IMR-90 (cell line): Measurements from ENCODE around the gene CHAF1B. TPM values are rescaled to one million over a fixed set of nuclear protein-coding genes. Genes with fewer than 3 reads are reported as not detected.

Source experiments
- ATAC-seq: fragments of 200-7000 bp; cut with Tn5 transposase; 2 replicates; pipeline ENCODE4 v1.9.1; 2020; ENCODE audit warnings: low read depth, mild to moderate bottlenecking, moderate library complexity
- BruUV-seq: library from RNA; stranded (reverse); fragments of 400-500 nt; replicated peaks from 2 replicates; lab custom pipeline; 2021; lab: Mats Ljungman, UMichigan
- CTCF ChIA-PET: fragments of 300-600 bp; formaldehyde crosslinking; extraction: SDS; loops from one replicate; lab custom pipeline; 2021; ENCODE audit warnings: antibody characterized with exemption; lab: Yijun Ruan, JAX
- POLR2A ChIA-PET: fragments of 300-600 bp; sonication (Branson Sonifier 250); formaldehyde crosslinking; loops from one replicate; lab custom pipeline; 2022; ENCODE audit warnings: antibody characterized with exemption; ENCODE audit not compliant: unreplicated experiment; lab: Charles Lee
- DNase-seq: peaks from one replicate; pipeline ENCODE4 v3.0.0; 2013
- H2AFZ ChIP-seq: replicated peaks from 2 replicates; pipeline ENCODE3; 2013; ENCODE audit warnings: low read length, mild to moderate bottlenecking; ENCODE audit not compliant: poor library complexity
- H2AK5ac ChIP-seq: 2 replicates; pipeline ENCODE4 v1.6.1; 2013; ENCODE audit warnings: low read depth, low read length, inconsistent platforms
- H2AK9ac ChIP-seq: replicated peaks from 2 replicates; pipeline ENCODE3; 2013; ENCODE audit warnings: mild to moderate bottlenecking, low read depth, low read length, moderate library complexity; ENCODE audit not compliant: poor library complexity
- H2BK120ac ChIP-seq: 2 replicates; pipeline ENCODE4 v1.6.1; 2013; ENCODE audit warnings: low read depth, low read length, inconsistent platforms
- H2BK15ac ChIP-seq: 3 replicates; pipeline ENCODE4 v1.6.1; 2013; ENCODE audit warnings: low read depth, low read length, inconsistent platforms
- H2BK20ac ChIP-seq: 2 replicates; pipeline ENCODE4 v1.6.1; 2013; ENCODE audit warnings: low read depth, mild to moderate bottlenecking, inconsistent platforms, low read length, moderate library complexity
- H2BK5ac ChIP-seq: 2 replicates; pipeline ENCODE4 v1.6.1; 2013; ENCODE audit warnings: mild to moderate bottlenecking, low read depth, low read length, inconsistent platforms; ENCODE audit not compliant: poor library complexity, severe bottlenecking
- H3K14ac ChIP-seq: replicated peaks from 2 replicates; pipeline ENCODE4 v1.6.1; 2013; ENCODE audit warnings: low read depth, low read length, inconsistent platforms
- H3K18ac ChIP-seq: 2 replicates; pipeline ENCODE4 v1.6.1; 2013; ENCODE audit warnings: low read depth, low read length, control low read depth
- H3K23ac ChIP-seq: 2 replicates; pipeline ENCODE4 v1.6.1; 2013; ENCODE audit warnings: low read depth, low read length, inconsistent platforms
- H3K27ac ChIP-seq: 2 replicates; pipeline ENCODE4 v1.5.1; 2013; ENCODE audit warnings: mild to moderate bottlenecking, control low read depth, low read length; ENCODE audit not compliant: insufficient read depth
- H3K27me3 ChIP-seq: 2 replicates; pipeline ENCODE4 v1.6.1; 2013; ENCODE audit warnings: low read length; ENCODE audit not compliant: control insufficient read depth, insufficient read depth
- H3K36me3 ChIP-seq: 2 replicates; pipeline ENCODE4 v1.6.1; 2013; ENCODE audit warnings: low read length, mixed read lengths; ENCODE audit not compliant: control insufficient read depth, insufficient read depth
- H3K4ac ChIP-seq: 2 replicates; pipeline ENCODE4 v1.6.1; 2013; ENCODE audit warnings: low read depth, low read length, inconsistent platforms
- H3K4me1 ChIP-seq: 2 replicates; pipeline ENCODE4 v1.6.1; 2013; ENCODE audit warnings: low read length, mixed read lengths; ENCODE audit not compliant: control insufficient read depth, insufficient read depth
- H3K4me2 ChIP-seq: 2 replicates; pipeline ENCODE4 v1.6.1; 2013; ENCODE audit warnings: low read depth, mild to moderate bottlenecking, control low read depth, low read length, moderate library complexity
- H3K4me3 ChIP-seq: 2 replicates; pipeline ENCODE4 v1.5.1; 2013; ENCODE audit warnings: low read depth, mild to moderate bottlenecking, control low read depth, low read length, moderate library complexity; ENCODE audit not compliant: insufficient read depth
- H3K56ac ChIP-seq: 2 replicates; pipeline ENCODE4 v1.6.1; 2013; ENCODE audit warnings: low read length, inconsistent platforms; ENCODE audit not compliant: insufficient read depth; ENCODE audit errors: extremely low read depth
- H3K79me1 ChIP-seq, 2 experiments: 2 replicates each; pipeline ENCODE4 v1.6.1; 2013; ENCODE audit warnings: low read length in 2 of 2, inconsistent platforms in 1 of 2, low read depth in 1 of 2
- H3K9ac ChIP-seq: 2 replicates; pipeline ENCODE4 v1.6.1; 2013; ENCODE audit warnings: low read depth, low read length, control low read depth
- H3K9me1 ChIP-seq: 2 replicates; pipeline ENCODE4 v1.6.1; 2013; ENCODE audit warnings: low read length, inconsistent platforms; ENCODE audit not compliant: insufficient read depth
- H3K9me3 ChIP-seq: 2 replicates; pipeline ENCODE4 v1.6.1; 2013; ENCODE audit warnings: low read length; ENCODE audit not compliant: control insufficient read depth, insufficient read depth
- H4K20me1 ChIP-seq: 2 replicates; pipeline ENCODE4 v1.6.1; 2013; ENCODE audit warnings: low read length, inconsistent platforms; ENCODE audit not compliant: insufficient read depth
- H4K5ac ChIP-seq: 2 replicates; pipeline ENCODE4 v1.6.1; 2013; ENCODE audit warnings: mild to moderate bottlenecking, low read depth, low read length, control low read depth
- H4K8ac ChIP-seq, 2 experiments: 2 replicates each; pipeline ENCODE4 v1.6.1; 2013; ENCODE audit warnings: low read depth in 2 of 2, low read length in 2 of 2, control low read depth in 1 of 2, inconsistent platforms in 1 of 2
- H4K91ac ChIP-seq: 2 replicates; pipeline ENCODE4 v1.6.1; 2013; ENCODE audit warnings: low read depth, low read length, inconsistent platforms; ENCODE audit not compliant: insufficient read depth
- ELK1 ChIP-seq: fragments of 150-350 bp; IDR thresholded peaks from 2 replicates; pipeline ENCODE4 v1.6.1; 2016; ENCODE audit warnings: low read depth, mild to moderate bottlenecking, low read length, moderate library complexity, borderline replicate concordance
- MAZ ChIP-seq: IDR thresholded peaks from 2 replicates; pipeline ENCODE4 v1.6.1; 2012; ENCODE audit warnings: low read depth, mild to moderate bottlenecking, low read length, improper control_type of control experiment, moderate library complexity, borderline replicate concordance
- NFE2L2 ChIP-seq: fragments of 150-350 bp; IDR thresholded peaks from 2 replicates; pipeline ENCODE4 v1.6.1; 2016; ENCODE audit warnings: low read depth, mild to moderate bottlenecking, low read length
- POLR2A ChIP-seq: IDR thresholded peaks from 2 replicates; pipeline ENCODE4 v1.6.1; 2012; ENCODE audit warnings: mild to moderate bottlenecking, low read depth, low read length
- RAD21 ChIP-seq: IDR thresholded peaks from 2 replicates; pipeline ENCODE4 v1.6.1; 2012; ENCODE audit warnings: low read length, improper control_type of control experiment
- RCOR1 ChIP-seq: IDR thresholded peaks from 2 replicates; pipeline ENCODE4 v1.6.1; 2012; ENCODE audit warnings: mild to moderate bottlenecking, low read length, improper control_type of control experiment; ENCODE audit not compliant: insufficient replicate concordance
- WGBS, 2 experiments: methylation state at CpG; one replicate each; pipeline versions ENCODE4 v1.1.5 to v1.1.7; 2013; ENCODE audit warnings: missing lambda C conversion rate in 2 of 2; ENCODE audit not compliant: insufficient read length in 1 of 2; ENCODE audit errors: extremely low coverage in 2 of 2; 5-methylcytosine and 5-hydroxymethylcytosine counted together
- dilution Hi-C: fragments of 300-500 bp; cut with HindIII; formaldehyde crosslinking; loops from one replicate; pipeline ENCODE4 v1.14.3; 2018; ENCODE audit warnings: low sequenced_read_pairs; ENCODE audit not compliant: unreplicated experiment
- in situ Hi-C: fragments of 300-500 bp; cut with MboI; formaldehyde crosslinking; loops from 3 replicates; pipeline ENCODE4 v1.14.3; 2019; ENCODE audit warnings: low sequenced_read_pairs, inconsistent platforms, mixed read lengths
- intact Hi-C: fragments of 100-400 bp; cut with micrococcal nuclease; formaldehyde crosslinking; loops from 2 replicates; pipeline ENCODE4 v1.10.0; 2022
- polyA plus RNA-seq, 3 experiments: library from polyadenylated mRNA; depleted of rRNA; stranded (reverse); fragments of >200 nt; gene quantifications; 2 replicates each; pipeline ENCODE4 v1.2.3, GENCODE V29; 2012; ENCODE audit warnings: low replicate concordance in 1 of 3
- total RNA-seq: library from RNA; depleted of rRNA; stranded (reverse); fragments of >200 nt; gene quantifications from 2 replicates; pipeline ENCODE4 v1.2.3, GENCODE V29; 2012

Gene CHAF1B
- total and polyA plus RNA-seq, 2 of the 4 experiments (the other 2 are of a cell fraction): 4.5 to 6.4 TPM

- Histone ChIP-seq H3K18ac (no peak overlapping the region), H3K4me1 (peaks cover 6% of the 10 kb centered on the region), H3K79me1 (0 out of 4 replicates have a peak, but pooled peaks cover 0 to 3% of the 10 kb centered on the region in 2 experiments), H2BK5ac (no peak overlapping the region), H2AK5ac (no peak overlapping the region), H3K9me1 (peaks cover 9% of the 10 kb centered on the region; the same call in 1 of the 2 replicates), H2AFZ (no peak overlapping the region), H2BK15ac (no peak overlapping the region), H2BK20ac (no peak overlapping the region), H3K27me3 (no peaks in the 10 kb centered on the region), H3K4ac (no peak overlapping the region), H2AK9ac (no peak overlapping the region), H3K56ac (no peak overlapping the region), H3K14ac (no peak overlapping the region), H4K8ac (no peak overlapping the region), H4K20me1 (no peaks in the 10 kb centered on the region), H3K9ac (no peak overlapping the region), H3K23ac (no peak overlapping the region), H3K9me3 (no peaks in the 10 kb centered on the region), H3K4me2 (no peak overlapping the region), H3K36me3 (peaks cover 7% of the 10 kb centered on the region), H4K91ac (no peak overlapping the region), H3K4me3 (no peak overlapping the region), H3K27ac (no peak overlapping the region), H4K5ac (no peak overlapping the region), H2BK120ac (no peak overlapping the region)
- ChIA-PET CTCF (no interaction called here), POLR2A (no interaction called here)
- intact Hi-C loops (no loop called here), dilution Hi-C loops (no loop called here), in situ Hi-C loops (no loop called here)
- TF ChIP-seq RCOR1 (no peak), MAZ (no peak), RAD21 (no peak), POLR2A (no peak), NFE2L2 (no peak), ELK1 (no peak)
- no TSS peak for BruUV-seq
- DNase-seq: no peak
- ATAC-seq: no peak
- WGBS, 2 experiments: 93% methylated on average over 2 of the region's 5 CpGs; no CpG with 5 or more reads in 1 of the 2 experiments
Measured at GRCh38 chr21:36403713-36404112, 18.5 kb downstream of the CHAF1B start.
